Activated CD8-positive, alpha-beta memory T cell treated with anti-CD3 and anti-CD28 coated beads, Interleukin-2, amount 50 U/mL, for 24 hours (primary cell): ENCODE measurements around the gene CCZ1B.
"Not testable (repeated sequence)": the region's sequence is repeated elsewhere in the genome, so short reads cannot be mapped to it uniquely, and the experiment has no call there.

Source experiments
- DNase-seq: peaks from one replicate; pipeline ENCODE4 v3.0.0-alpha.2; 2020; ENCODE audit errors: extremely low read depth

Gene CCZ1B

DNA sequence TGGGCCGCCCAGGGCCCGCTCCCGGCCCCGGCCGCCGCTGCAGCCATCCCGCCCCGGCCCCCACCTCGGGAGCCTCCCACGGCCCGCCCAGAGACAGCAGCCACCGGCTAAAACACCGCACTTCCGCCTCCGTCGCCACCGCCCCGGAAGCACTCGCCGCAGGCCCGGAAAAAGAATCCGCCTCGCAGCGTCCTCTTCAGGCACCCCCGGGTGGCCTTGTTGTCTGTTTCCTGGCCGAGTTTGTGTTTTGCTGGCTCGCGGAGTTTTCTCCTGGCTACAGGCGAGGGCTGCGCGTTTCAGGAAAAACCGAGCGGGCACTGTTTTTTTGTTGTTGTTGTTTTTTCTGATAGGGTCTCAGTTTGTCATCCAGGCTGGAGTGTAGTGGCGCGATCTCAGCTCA, at the start of gene CCZ1B:
Gene CCZ1B, minus strand, starts transcription at position 125 of the 400 bp plus-strand sequence. Its CDS starts 78 bp downstream, at position 47.
- peak; percentile 57 for DNase-seq

DNA sequence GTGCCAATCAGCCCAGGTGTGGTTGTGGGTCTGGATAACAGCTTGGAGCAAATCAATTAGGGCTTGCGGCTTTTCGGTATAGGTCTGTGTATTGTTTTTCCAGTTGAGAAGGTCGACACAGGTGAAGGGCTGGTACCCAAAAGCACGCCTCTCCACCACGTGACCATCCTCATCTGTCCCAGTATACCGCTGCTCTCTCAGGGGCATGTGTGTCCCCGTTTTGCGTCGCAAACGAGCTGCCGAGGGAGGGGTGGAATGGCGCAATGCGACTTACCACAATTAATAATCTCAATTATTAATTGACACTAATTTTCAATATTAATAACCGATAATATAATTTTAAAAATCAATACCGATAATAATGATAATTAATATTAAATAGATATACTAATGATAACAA, 48.9 kb upstream of the CCZ1B start:
- not testable (repeated sequence) for DNase-seq

DNA sequence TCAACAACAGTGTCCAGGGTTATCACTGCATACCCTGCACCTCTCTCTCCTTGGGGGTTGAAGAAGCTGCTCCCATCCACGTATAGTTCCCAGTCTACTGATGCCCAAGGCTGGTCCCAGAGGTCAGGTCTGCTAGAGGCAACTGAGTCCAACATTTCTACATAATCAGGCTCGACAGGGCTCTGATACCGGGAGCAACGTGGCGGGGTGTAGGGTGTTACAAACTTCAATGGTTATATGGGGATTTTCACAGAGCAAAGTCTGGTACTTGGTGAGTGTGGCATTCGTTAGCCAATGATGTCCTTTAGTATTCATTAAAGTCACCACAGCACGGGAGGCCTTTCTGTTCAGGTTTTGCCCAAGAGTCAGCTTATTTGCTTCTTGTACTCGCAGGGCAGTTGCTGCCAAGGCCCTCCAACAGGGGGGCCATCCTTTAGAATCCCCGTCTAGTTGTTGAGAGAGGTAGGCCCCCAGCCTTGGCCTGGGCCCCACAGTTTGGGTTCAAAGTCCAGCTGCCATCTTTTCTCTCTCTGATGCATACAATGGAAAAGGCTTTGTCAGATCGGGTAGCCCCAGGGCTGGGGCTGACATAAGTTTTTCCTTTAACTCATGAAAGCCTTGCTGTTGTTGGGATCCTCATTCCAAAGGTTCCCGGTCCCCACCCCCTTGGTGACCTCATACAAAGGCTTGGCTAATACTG, 46.3 kb upstream of the CCZ1B start:
- DNase-seq = not testable (repeated sequence)

DNA sequence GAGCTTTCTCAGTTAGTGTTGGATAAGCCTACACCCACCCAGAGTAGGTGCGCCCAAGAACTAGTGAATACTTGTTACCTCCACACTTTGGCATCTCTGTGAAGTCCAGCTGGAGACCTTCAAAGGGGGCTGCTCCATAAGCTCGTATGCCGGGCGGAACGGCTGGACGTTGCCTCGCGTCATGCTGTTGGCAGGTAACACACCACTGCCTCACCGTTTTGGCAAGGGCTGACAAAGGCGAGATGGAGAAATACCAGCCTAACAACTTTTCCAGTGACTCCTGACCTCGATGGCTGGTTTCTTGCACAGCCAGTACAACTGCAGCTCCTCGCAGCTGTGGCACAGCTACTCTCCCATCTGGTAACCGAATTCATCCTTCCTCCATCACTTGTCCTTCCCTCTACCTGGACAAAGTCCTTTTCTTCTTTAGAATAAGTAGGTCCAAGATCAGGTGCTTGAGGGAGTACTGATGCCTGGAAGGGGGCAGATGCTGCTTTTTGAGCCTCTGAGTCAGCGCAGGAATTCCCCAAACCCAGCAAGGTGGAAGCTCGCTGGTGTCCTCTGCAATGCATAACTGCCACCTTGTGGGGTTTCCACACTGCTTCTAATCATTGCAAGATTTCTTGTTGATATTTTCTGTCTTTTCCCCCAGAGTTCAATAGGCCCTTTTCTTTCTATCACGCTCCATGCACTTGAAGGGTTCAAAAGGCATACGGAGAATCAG, 45.5 kb upstream of the CCZ1B start:
- not testable (repeated sequence) for DNase-seq

DNA sequence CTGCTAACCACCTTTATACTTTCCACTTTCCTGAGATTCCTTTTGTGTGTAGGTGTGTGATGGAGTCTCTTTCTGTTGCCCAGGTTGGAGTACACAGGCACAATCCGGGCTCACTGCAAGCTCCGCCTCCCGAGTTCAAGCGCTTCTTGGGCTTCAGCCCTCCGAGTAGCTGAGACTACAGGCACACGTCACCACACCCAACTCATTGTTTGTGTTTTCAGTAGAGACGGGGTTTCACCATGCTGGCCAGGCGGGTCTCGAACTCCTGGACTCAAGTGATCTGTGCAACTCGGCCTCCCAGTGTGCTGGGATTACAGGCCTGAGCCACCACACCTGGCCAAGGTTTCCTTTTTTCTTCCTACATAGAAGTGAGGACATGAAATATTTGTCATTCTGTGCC, 38.7 kb upstream of the CCZ1B start:
- not testable (repeated sequence) for DNase-seq

DNA sequence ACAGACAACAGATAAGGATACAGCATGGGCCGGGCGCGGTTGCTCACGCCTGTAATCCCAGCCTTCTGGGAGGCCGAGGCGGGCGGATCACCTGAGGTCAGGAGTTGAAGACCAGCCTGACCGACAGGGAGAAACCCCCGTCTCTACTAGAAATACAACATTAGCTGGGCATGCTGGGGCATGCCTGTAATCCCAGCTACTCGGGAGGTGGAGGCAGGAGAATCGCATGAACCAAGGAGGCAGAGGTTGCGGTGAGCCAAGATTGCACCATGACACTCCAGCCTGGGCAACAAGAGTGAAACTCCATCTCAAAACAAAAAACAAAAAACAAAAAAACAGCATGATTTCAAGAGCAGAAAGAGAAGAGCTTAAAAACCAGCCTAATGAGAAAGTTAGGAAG, 38.1 kb upstream of the CCZ1B start:
- DNase-seq = not testable (repeated sequence)

DNA sequence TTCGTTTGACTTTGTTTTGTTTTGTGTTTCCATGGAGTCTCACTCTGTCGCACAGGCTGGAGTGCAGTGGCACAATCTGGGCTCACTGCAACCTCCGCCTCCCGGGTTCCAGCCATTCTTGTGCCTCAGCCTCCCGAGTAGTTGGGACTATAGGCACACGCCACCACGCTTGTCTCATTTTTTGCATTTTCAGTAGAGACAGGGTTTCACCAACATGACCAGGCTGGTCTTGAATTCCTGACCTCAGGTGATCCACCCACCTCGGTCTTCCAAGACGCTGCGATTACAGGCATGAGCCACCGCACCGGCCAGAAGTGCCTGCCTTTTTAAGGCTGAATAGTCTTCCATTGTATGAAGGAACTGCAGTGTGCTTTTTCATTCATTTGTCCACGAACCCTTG, 36.8 kb upstream of the CCZ1B start:
- DNase-seq = not testable (repeated sequence)

DNA sequence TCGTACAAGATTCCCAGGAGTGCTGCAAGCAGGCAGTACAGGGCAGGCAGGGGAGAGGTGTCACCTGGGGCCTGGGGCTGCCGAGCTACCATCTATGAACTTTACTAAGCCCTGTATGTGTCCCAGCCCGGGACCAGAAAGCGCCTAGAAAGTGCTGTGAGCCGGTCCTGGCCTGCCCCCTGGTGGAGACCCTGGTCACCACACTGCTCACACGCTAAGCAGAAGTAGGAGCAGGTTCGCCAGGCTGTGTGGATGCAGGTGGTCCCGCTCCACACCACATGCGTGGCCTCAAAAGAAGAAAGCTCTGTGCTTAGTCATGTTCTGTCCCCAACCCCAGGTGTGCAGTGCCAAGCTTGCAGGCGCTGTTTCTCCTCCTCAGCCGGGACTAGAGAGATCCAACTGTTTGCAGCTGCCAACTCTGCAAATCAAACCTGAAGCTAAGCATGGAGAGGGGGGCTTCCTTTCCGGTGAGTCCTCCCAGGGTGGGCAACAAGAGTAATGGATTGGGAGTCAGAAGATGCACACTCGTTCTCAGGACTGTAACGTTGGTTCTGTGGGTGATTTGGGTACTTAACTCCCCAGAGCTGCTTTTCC, 31.7 kb upstream of the CCZ1B start:
- peak; percentile 43 for DNase-seq

DNA sequence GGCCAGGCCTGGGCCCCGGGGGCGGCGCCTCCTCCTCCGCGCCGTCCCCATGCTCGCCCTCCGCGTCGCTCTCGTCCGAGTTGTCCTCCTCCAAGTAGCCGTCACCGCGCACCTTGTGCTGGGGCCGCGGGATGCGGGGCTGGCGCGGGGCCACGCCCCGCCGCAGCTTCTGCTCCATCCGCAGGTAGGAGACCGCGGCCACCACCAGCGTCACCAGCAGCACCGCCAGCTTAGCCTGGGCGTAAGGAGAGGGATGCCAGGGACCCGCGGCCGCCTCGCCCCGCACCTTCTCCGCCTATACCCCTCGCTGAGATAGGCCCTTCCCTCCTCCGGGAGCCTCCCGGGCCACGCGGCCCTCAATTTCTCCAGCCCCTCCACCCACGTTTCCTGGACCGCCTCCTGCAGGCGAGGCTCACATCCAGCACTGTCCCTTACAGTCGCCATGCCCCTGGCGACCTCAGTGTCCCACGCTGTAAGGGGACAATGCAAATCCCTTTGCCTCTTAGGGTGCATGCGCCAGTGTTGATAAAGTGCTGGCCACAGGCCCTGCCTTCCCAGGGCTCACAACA, 29.6 kb upstream of the CCZ1B start:
- not testable (repeated sequence) for DNase-seq

DNA sequence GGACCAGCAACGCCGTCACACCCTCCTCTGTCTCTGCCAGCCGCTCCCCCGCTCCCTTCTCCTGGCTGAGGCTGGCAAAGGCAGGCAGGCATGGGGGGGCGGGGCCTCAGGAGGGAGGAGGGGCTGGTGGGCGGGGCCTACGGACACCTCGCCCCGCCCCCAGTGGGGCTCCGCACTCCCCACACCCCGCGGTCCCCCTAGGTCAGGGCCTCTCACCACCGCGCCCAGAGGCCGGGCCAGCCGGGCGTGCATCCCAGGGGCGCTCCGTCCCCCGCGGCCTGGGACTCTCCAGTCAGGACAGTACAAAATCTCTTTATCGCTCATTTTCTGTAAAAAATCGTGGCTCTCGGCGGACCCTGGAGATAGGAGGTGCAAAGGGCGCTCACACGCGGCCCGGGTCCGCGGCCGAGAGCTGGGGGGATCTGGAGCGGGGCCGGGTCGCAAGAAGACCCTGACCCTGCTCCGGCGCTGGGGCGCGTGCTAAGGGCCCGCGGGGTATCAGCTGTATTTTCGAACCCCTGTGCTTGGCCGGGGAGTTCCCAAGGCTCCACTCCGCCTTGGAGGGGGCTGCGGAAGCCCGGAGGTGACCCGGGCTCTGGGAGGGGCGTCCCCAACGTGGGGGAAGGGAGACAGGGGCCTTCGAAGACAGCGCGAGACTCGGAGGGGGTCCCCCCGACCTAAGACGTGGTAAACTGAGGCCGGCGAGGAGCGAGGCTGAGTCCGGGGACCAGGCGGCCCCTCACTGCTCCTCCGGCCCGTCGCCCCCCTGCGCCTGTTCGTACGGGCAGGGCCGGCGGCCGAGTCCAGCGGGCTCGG, 28.9 kb upstream of the CCZ1B start:
- DNase-seq = not testable (repeated sequence)

DNA sequence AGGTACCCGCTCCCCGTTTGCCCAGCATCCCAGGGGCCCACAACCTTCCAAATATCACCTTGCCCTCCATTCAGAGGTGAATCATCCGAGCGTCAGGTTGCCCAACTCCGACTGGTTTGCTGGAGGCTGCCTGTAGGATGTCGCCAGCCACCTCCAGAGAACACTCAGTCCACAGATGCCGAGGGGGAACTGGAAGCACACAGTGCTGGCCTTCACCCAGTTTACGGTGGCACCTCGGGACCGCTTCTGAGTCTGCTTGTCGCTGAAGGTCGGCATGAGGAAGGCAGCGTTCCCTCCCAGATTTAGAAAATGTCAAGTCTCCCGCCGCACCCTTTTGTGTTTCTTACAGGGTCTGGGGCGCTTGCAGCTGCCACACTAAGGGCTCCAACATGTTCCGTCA, 27.6 kb upstream of the CCZ1B start:
- not testable (repeated sequence) for DNase-seq

DNA sequence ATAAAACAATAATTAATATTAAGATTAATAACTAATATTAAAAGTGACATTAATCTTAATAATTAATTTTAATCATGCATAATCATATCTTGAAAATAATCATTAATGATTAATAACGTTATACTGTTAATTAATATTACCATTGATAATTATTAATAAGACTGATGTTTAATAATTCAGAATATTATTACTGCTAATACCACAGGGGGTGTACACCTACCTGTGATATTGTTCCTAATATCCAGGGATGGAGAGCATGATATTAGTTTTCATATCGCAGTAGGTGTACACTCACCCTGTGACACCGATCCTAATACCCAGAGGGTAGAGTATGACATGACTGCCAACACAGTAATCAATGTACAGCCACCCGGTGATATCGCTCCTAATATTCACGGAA, 23.1 kb upstream of the CCZ1B start:
- not testable (repeated sequence) for DNase-seq

DNA sequence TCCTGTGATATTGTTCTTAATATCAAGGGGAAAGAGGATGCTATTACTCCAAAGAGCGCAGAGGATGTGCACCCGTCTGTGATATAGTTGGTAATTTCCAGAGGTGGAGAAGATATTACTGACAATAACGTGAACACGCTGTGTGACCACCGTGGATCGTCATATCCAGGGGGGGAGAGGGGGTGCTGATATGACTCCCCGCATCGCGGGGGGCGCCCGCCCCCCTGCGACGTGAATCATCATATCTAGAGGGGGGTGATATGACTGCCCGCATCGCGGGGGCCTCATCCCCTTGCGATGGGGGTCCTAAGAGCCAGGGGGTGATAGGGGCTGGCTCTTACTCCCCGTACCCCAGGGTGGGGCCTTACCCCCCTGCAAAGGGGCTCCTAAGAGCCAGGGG, 21.7 kb upstream of the CCZ1B start:
- not testable (repeated sequence) for DNase-seq

DNA sequence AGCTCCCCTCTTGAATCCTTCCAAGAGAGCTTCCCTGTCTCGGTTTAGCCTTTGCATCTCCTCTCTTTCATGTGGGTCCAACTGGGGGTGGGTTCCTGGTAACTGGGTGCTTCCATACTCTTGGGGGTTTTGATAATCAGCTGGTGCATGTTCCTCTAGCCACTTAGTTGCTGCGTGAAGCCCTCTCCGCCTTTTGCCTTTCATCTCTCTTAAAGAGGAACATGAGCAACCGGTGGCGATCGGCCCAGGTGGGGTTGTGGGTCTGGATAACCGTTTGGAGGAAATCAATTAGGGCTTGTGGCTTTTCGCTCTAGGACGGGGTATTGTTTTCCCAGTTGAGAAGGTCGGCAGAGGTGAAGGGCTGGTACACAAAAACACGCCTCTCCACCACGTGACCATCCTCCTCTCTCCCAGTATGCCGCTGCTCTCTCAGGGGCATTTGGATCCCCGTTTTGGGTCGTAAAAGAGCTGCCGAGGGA, 19.9 kb upstream of the CCZ1B start:
- DNase-seq = not testable (repeated sequence)

DNA sequence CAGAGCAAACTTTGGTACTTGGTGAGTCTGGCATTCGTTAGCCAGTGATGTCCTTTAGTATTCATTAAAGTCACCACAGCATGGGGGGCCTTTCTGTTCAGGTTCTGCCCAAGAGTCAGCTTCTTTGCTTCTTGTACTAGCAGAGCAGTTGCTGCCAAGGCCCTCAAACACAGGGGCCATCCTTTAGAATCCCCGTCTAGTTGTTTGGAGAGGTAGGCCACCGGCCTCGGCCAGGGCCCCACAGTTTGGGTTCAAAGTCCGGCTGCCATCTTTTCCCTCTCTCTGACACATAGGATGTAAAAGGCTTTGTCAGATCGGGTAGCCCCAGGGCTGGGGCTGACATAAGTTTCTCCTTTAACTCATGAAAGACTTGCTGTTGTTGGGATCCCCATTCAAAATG, 17.6 kb upstream of the CCZ1B start:
- not testable (repeated sequence) for DNase-seq

DNA sequence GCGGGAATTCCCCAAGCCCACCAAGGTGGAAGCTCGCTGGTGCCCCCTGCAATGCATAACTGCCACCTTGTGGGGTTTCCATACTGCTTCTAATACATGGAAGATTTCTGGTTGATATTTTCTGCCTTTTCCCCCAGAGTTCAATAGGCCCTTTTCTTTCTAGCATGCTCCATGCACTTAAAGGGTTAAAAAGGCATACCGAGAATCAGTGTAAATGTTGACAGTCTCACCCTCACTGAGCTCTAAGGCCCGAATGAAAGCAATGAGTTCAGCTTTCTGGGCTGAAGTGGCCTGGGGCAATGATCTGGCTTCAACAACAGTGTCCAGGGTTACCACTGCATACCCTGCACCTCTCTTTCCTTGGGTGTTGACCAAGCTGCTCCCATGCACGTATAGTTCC, 17.0 kb upstream of the CCZ1B start:
- DNase-seq = not testable (repeated sequence)

DNA sequence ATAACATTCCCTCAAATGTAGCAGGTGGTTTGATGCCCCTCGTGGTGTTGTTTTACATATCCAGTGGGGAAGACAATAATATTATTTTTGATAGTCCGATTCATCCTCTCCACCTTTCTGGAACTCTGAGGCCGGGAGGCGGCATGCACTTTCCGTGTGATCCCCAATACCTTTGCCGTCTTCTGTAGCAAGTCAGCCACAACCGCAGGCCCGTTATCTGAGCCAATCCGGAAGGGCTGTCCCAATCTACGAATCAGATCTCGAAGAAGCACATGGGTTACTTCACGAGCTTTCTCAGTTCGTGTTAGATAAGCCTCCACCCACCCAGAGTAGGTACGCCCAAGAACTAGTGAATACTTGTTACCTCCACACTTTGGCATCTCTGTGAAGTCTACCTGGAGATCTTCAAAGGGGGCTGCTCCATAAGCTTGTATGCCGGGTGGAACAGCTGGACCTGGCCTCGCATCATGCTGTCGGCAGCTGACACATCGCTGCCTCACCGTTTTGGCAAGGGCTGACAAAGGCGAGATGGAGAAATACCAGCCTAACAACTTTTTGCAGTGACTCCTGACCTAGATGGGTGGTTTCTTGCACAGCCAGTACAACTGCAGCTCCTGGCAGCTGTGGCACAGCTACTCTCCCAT, 16.3 kb upstream of the CCZ1B start:
- DNase-seq = not testable (repeated sequence)

DNA sequence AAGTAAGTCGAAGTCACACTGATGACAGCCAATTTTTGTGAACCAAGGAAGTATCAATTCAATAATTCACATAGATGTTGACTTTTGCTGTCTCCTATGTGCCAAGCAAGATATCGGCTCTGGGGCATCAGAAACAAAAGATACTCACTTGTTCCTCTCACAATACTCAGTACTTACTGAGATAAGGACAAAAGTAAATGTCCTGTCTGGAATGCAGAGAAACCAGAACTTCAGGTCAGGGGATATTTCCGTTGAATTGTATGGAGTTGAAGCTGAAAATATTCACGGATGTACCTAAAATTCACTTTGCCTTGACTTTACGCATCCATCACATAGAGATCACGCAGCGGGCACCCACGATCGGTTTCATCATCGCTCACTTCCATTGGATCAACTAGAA, 11.0 kb upstream of the CCZ1B start:
- DNase-seq = not testable (repeated sequence)

DNA sequence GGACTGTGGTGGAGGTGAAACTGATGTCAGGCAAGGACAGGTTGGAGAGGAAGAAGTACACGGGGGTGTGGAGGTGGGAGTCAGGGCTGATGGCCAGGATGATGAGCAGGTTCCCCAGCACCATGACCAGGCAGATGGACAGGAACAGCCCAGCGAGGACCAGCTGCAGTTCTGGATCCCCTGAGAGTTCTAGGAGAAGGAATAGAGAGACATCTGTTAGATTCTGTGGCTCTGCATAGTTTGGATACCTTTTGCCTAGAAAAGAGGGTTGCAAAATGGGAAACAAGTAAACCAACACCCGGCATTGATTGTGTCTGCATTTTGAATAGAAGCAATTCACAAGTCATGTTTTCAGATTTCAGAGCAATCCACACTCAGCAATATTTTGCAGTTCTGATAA, 9.4 kb upstream of the CCZ1B start:
- DNase-seq = not testable (repeated sequence)

DNA sequence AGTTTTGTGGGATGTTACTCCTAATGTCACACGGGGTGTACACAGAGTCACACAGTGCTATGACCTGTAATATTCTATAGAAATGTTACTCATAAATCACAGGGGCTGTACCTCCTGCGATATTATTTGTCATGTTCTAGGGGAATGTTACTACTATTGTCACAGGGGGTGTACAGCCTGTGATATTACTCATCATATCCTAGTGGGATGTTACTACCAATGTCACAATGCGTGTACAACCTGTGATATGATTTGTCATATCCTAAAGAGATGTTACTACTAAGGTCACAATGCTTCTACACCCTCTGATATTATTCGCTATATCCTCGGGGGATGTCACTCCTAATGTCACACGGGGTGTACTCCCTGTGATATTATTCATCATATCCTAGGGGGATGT, 7.6 kb upstream of the CCZ1B start:
- no peak for DNase-seq
